ENCODE results near the gene MLH3. TPM values are rescaled to one million over a fixed set of nuclear protein-coding genes. Genes with fewer than 3 reads are reported as not detected.
A peak's percentile ranks its signal among the peaks of the same experiment; 100 is the strongest.

MLH3 gene
- total and polyA plus RNA-seq, 2 of the 13 experiments (the other 11 are each of a cell fraction or from before 2014, with no cell fraction given) = 14.4 to 24.8 TPM

DNA sequence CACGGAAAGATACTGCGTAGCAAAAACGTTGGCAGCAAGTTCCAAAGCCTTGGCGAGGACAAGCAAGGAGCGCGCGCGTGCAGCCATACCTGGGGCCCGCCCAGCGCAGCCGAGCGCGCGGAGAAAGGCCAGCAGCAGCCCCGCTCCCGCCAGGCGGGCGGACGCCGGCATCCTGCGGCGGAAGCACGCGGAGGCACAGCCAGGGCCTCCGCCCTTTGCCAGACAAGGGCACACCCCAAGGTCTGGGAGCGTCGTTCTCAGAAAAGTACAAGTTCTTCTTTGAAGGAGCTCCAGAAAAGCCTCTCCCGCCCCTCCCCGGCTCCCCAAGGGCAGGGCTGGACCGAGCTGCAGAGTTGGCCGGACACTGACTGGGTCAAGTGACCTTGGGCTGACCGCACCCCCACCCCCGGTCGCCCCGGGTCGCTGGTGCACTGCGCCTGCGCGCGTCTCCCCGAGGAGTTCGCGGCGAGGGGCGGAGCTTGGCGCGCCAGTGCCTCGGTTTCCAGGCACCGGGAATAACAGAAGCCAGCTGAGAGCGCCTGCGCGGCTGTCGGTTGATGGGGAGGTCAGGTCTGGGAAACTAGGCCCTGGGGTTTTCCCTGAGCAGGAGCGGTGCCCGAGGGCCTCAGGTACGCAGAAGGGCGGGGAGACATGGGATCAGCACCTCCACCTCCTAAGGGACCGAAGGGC, 18.0 kb upstream of the MLH3 start, which contains the start of gene ZC2HC1C (continued):
- TF ChIP-seq, protein P1, sequence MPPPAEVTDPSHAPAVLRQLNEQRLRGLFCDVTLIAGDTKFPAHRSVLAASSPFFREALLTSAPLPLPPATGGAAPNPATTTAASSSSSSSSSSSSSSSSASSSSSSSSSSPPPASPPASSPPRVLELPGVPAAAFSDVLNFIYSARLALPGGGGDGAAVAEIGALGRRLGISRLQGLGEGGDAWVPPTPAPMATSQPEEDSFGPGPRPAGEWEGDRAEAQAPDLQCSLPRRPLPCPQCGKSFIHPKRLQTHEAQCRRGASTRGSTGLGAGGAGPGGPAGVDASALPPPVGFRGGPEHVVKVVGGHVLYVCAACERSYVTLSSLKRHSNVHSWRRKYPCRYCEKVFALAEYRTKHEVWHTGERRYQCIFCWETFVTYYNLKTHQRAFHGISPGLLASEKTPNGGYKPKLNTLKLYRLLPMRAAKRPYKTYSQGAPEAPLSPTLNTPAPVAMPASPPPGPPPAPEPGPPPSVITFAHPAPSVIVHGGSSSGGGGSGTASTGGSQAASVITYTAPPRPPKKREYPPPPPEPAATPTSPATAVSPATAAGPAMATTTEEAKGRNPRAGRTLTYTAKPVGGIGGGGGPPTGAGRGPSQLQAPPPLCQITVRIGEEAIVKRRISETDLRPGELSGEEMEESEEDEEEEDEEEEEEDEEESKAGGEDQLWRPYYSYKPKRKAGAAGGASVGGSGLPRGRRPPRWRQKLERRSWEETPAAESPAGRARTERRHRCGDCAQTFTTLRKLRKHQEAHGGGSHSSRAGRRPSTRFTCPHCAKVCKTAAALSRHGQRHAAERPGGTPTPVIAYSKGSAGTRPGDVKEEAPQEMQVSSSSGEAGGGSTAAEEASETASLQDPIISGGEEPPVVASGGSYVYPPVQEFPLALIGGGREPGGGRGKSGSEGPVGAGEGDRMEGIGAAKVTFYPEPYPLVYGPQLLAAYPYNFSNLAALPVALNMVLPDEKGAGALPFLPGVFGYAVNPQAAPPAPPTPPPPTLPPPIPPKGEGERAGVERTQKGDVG (CRISPR knock-in tag; IDR thresholded peaks at IDR 0.05; ENCODE audit: borderline replicate concordance) = 0 out of 2 replicates have a peak, but pooled peaks have one; percentile 33
- TF ChIP-seq POLR2G (IDR thresholded peaks at IDR 0.05; ENCODE audit: low read depth, low read length) = peak; percentile 91
- TF ChIP-seq KLF12 (CRISPR knock-in tag; IDR thresholded peaks at IDR 0.05; ENCODE audit: borderline replicate concordance) = peak; percentile 98
- TF ChIP-seq RARA (CRISPR knock-in tag; IDR thresholded peaks at IDR 0.05) = peak; percentile 90
- no peak for TF ChIP-seq ZBTB21 (CRISPR knock-in tag; IDR thresholded peaks at IDR 0.05)
- TF ChIP-seq, protein P2, sequence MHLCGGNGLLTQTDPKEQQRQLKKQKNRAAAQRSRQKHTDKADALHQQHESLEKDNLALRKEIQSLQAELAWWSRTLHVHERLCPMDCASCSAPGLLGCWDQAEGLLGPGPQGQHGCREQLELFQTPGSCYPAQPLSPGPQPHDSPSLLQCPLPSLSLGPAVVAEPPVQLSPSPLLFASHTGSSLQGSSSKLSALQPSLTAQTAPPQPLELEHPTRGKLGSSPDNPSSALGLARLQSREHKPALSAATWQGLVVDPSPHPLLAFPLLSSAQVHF (CRISPR knock-in tag; IDR thresholded peaks at IDR 0.05) = no peak
- peak; percentile 47 for TF ChIP-seq ZNF274 (CRISPR knock-in tag; IDR thresholded peaks at IDR 0.05)
- no peak for TF ChIP-seq ZNF180 (CRISPR knock-in tag; IDR thresholded peaks at IDR 0.05; ENCODE audit: borderline replicate concordance, low read depth)
- TF ChIP-seq ZNF639 (CRISPR knock-in tag; conservative IDR thresholded peaks at IDR 0.05) = peak; percentile 42
- TF ChIP-seq ZHX1 (CRISPR knock-in tag; IDR thresholded peaks at IDR 0.05; ENCODE audit: low read depth) = no peak
- TF ChIP-seq ZNF749 (CRISPR knock-in tag; IDR thresholded peaks at IDR 0.05; ENCODE audit: borderline replicate concordance) = no peak
- peak; percentile 25 for TF ChIP-seq TEAD3 (CRISPR knock-in tag; optimal IDR thresholded peaks at IDR 0.05; ENCODE audit: borderline replicate concordance)
- TF ChIP-seq TFDP1 (CRISPR knock-in tag; IDR thresholded peaks at IDR 0.05; ENCODE audit: borderline replicate concordance) = peak; percentile 91
- TF ChIP-seq ZNF576 (CRISPR knock-in tag; IDR thresholded peaks at IDR 0.05) = no peak
- 0 out of 2 replicates have a peak, but pooled peaks have one; percentile 69 for TF ChIP-seq NFKBIZ (CRISPR knock-in tag; IDR thresholded peaks at IDR 0.05)
- TF ChIP-seq, protein P3, sequence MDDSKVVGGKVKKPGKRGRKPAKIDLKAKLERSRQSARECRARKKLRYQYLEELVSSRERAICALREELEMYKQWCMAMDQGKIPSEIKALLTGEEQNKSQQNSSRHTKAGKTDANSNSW (CRISPR knock-in tag; IDR thresholded peaks at IDR 0.05; ENCODE audit: borderline replicate concordance) = 0 out of 2 replicates have a peak, but pooled peaks have one; percentile 23
- TF ChIP-seq ZNF207 (IDR thresholded peaks at IDR 0.05; ENCODE audit: borderline replicate concordance) = no peak
- no peak for TF ChIP-seq GATAD2A (CRISPR knock-in tag; IDR thresholded peaks at IDR 0.05)
- TF ChIP-seq ZNF460 (CRISPR knock-in tag; IDR thresholded peaks at IDR 0.05; ENCODE audit: borderline replicate concordance) = no peak

Measured in HepG2 (cell line).